SK-N-MC (cell line): ENCODE results near the gene INPP5A.

ENCODE experiments used
- DNase-seq: peaks from one replicate; pipeline ENCODE4 v3.0.0-alpha.2; 2011; ENCODE audit warnings: low read depth, low spot score
- H3K27ac ChIP-seq: fragments of 200-600 bp; sonication (generic); 2 replicates; pipeline ENCODE4 v1.5.1; 2016; ENCODE audit warnings: mixed run types
- H3K36me3 ChIP-seq: fragments of 200-600 bp; sonication (generic); 2 replicates; pipeline ENCODE4 v1.6.1; 2017; ENCODE audit warnings: antibody characterized with exemption, low read length, mixed read lengths; ENCODE audit not compliant: insufficient read depth
- H3K4me3 ChIP-seq: fragments of 200-600 bp; sonication (generic); 2 replicates; pipeline ENCODE4 v1.5.1; 2016
- H3K9ac ChIP-seq: fragments of 200-600 bp; sonication (generic); 2 replicates; pipeline ENCODE4 v1.8.0; 2017; ENCODE audit warnings: mixed run types, mixed read lengths; ENCODE audit not compliant: insufficient read length
- H3K9me3 ChIP-seq: fragments of 200-600 bp; sonication (generic); 2 replicates; pipeline ENCODE4 v1.6.1; 2017; ENCODE audit warnings: low read depth, mild to moderate bottlenecking, antibody characterized with exemption, low read length, moderate library complexity, mixed read lengths
- EZH2 ChIP-seq: fragments of 200-600 bp; sonication (generic); IDR thresholded peaks from one replicate; pipeline ENCODE4 v1.6.1; 2017; ENCODE audit warnings: antibody characterized with exemption
- FOXP2 ChIP-seq: optimal IDR thresholded peaks from 2 replicates; pipeline ENCODE3; 2011; ENCODE audit warnings: mild to moderate bottlenecking, moderate library complexity; ENCODE audit not compliant: insufficient read depth; ENCODE audit errors: extremely low read length, control extremely low read depth
- POLR2AphosphoS5 ChIP-seq: IDR thresholded peaks from 2 replicates; pipeline ENCODE4 v1.6.1; 2012; ENCODE audit warnings: mild to moderate bottlenecking, low read depth, low read length, borderline replicate concordance

The INPP5A gene

DNA sequence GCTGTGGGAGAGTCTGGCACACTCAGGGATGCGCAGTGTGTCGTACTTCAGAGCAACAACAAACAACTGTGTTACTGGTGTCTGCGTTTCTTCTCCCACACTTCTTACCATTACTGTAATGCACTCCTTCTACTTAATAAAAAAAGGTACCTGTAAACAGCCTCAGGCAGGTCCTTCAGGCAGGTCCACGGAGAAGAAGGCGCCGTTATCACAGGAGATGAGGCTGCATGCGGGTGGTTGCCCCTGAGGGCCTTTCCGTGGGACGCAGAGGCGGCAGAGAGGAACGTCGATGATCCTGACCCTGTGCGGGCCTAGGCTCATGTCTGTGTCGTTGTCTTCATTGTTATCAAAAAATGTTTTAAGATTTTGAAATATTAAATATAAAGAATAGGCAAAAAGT lies 219.0 kb downstream of the INPP5A start:
- Histone ChIP-seq H3K36me3 (no peaks in the 10 kb centered on the region), H3K4me3 (no peak overlapping the region), H3K9me3 (no peaks in the 10 kb centered on the region), H3K27ac (no peak overlapping the region), H3K9ac (no peak overlapping the region)
- no peak for DNase-seq
- TF ChIP-seq FOXP2 = no peak
- no peak for TF ChIP-seq EZH2
- no peak for TF ChIP-seq POLR2AphosphoS5

GRCh38 chr10:132757171-132757570 lies 219.6 kb downstream of the INPP5A start:
- Histone ChIP-seq H3K27ac (no peak overlapping the region), H3K9me3 (no peaks in the 10 kb centered on the region), H3K36me3 (no peaks in the 10 kb centered on the region), H3K9ac (no peak overlapping the region), H3K4me3 (no peak overlapping the region)
- no peak for DNase-seq
- TF ChIP-seq EZH2 (no peak), FOXP2 (no peak), POLR2AphosphoS5 (no peak)

GRCh38 chr10:132758865-132759264 lies 221.3 kb downstream of the INPP5A start:
- Histone ChIP-seq H3K9ac (no peak overlapping the region), H3K36me3 (no peaks in the 10 kb centered on the region), H3K9me3 (no peaks in the 10 kb centered on the region), H3K27ac (no peak overlapping the region), H3K4me3 (no peak overlapping the region)
- DNase-seq = no peak
- TF ChIP-seq EZH2 (no peak), POLR2AphosphoS5 (no peak), FOXP2 (no peak)

DNA sequence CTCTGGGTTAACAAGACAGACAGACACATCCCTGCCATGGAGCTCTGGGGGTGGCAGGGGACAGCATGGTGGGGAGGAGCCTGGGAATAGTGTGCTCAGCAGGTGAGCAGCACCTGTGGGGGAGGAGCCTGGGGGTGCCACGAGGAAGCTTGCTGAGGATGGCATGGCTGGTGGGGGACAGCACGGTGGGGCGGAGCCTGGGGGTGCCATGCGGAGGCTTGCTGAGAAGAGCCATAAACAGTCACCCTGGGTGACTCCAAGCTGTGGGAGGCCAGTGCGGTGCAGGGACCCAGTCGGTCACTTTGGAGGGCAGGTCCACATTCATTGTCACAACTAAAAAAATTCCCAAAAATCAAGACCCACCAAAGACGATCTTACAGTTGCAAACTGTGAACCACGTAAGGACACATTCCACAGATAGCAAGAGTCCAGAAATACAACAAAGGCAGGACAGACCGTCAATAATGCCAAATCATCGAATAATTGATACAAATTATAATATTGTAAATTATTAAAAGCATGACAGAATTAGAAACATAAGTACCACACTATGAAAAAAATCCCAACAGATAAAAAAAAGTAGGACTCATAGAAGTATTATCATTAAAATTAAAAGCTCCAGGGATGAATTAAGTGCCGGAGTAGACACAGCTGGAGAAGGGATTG lies 223.9 kb downstream of the INPP5A start:
- no peak for DNase-seq
- Histone ChIP-seq H3K36me3 (no peaks in the 10 kb centered on the region), H3K9me3 (no peaks in the 10 kb centered on the region), H3K27ac (no peak overlapping the region), H3K4me3 (no peak overlapping the region), H3K9ac (no peak overlapping the region)
- TF ChIP-seq POLR2AphosphoS5 (no peak), FOXP2 (no peak), EZH2 (no peak)

GRCh38 chr10:132762267-132762666 lies 224.7 kb downstream of the INPP5A start:
- Histone ChIP-seq H3K36me3 (no peaks in the 10 kb centered on the region), H3K9ac (no peak overlapping the region), H3K4me3 (no peak overlapping the region), H3K9me3 (no peaks in the 10 kb centered on the region), H3K27ac (no peak overlapping the region)
- no peak for DNase-seq
- no peak for TF ChIP-seq EZH2
- no peak for TF ChIP-seq POLR2AphosphoS5
- TF ChIP-seq FOXP2 = no peak

DNA sequence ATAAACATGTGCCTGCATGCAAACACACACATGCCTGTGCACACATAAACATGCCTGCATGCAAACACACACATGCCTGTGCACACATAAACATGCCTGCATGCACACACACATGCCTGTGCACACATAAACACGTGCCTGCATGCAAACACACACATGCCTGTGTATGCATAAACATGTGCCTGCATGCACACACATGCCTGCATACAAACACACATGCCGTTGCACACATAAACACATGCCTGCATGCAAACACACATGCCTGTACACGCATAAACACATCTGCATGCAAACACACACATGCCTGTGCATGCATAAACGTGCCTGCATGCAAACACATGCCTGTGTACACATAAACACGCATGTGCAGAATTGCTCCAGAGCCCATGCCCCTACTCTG lies 226.0 kb downstream of the INPP5A start:
- Histone ChIP-seq H3K36me3 (no peaks in the 10 kb centered on the region), H3K9ac (no peak overlapping the region), H3K27ac (no peak overlapping the region), H3K4me3 (no peak overlapping the region), H3K9me3 (no peaks in the 10 kb centered on the region)
- TF ChIP-seq EZH2 (no peak), FOXP2 (no peak), POLR2AphosphoS5 (no peak)
- no peak for DNase-seq

GRCh38 chr10:132764108-132764507 lies 226.5 kb downstream of the INPP5A start:
- DNase-seq = no peak
- no peaks in the 10 kb centered on the region for H3K9me3 ChIP-seq
- no peaks in the 10 kb centered on the region for H3K36me3 ChIP-seq
- H3K4me3 ChIP-seq = no peak overlapping the region
- no peak overlapping the region for H3K27ac ChIP-seq
- no peak for TF ChIP-seq POLR2AphosphoS5
- TF ChIP-seq EZH2 = no peak
- no peak for TF ChIP-seq FOXP2
- no peak overlapping the region for H3K9ac ChIP-seq

DNA sequence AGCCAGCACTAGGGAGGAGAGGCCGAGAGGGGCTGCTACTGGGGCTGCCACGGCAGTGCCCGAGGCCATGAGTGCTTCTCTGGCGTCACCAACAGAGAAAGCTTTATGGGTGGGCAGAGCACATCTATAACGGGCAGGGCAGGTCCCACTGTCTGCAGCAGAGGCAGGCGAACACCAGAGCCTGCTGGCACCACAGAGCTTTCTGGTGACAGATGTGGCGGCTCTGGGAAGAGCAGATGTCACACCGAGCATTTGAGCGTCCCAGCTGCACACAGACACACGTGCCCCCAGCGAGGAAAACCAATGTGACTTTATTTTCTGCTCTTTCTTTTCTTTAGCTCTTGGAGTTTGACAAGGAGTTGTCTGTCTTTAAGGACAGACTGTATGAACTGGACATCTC lies 227.8 kb downstream of the INPP5A start:
- H3K27ac ChIP-seq = no peak overlapping the region
- no peak overlapping the region for H3K4me3 ChIP-seq
- H3K9ac ChIP-seq = no peak overlapping the region
- no peaks in the 10 kb centered on the region for H3K36me3 ChIP-seq
- DNase-seq = no peak
- TF ChIP-seq EZH2 = no peak
- no peaks in the 10 kb centered on the region for H3K9me3 ChIP-seq

- Histone ChIP-seq H3K27ac (no peak overlapping the region), H3K9ac (no peak overlapping the region), H3K9me3 (no peaks in the 10 kb centered on the region), H3K4me3 (no peak overlapping the region), H3K36me3 (no peaks in the 10 kb centered on the region)
- TF ChIP-seq POLR2AphosphoS5 (no peak), FOXP2 (no peak), EZH2 (no peak)
- DNase-seq = no peak
These were observed 228.7 kb downstream of the INPP5A start for GRCh38 chr10:132766291-132766690.
